ENCODE measurements around the gene CNNM3.

CNNM3 gene

GRCh38 chr2:96869822-96870625 lies 54.0 kb downstream of the CNNM3 start, which contains the start of gene SEMA4C:
SEMA4C (minus strand) TSS chr2:96870080; CDS start chr2:96867886, 2,194 bp downstream.
- peaks cover 26% of the 10 kb centered on the region for H3K36me3 ChIP-seq (ENCODE audit: insufficient read depth, low read length)
- peak within 1 kb of the TSS; percentile 97 for H3K27ac ChIP-seq (ENCODE audit: low read depth, low read length)
- H3K9ac ChIP-seq (ENCODE audit: low read depth, low read length): peak within 1 kb of the TSS; percentile 99
- H3K4me1 ChIP-seq (ENCODE audit: insufficient read depth, low read length): peaks cover 36% of the 10 kb centered on the region
- H3K27me3 ChIP-seq (ENCODE audit: insufficient read depth, low read length): peaks cover 5% of the 10 kb centered on the region; the same call in 1 of the 2 replicates
- peak within 1 kb of the TSS; percentile 96 for H3K4me3 ChIP-seq (ENCODE audit: low read length)
- WGBS: under 1% methylated on average over 93 of the region's 93 CpGs
- no peaks in the 10 kb centered on the region for H3K9me3 ChIP-seq (ENCODE audit: insufficient read depth, low read depth, low read length)

- 41% methylated on average over 13 of the region's 13 CpGs for WGBS
Observed at GRCh38 chr2:96870626-96871255, 54.7 kb downstream of the CNNM3 start.

GRCh38 chr2:96872591-96873349 lies 56.7 kb downstream of the CNNM3 start:
- Histone ChIP-seq H3K36me3 (ENCODE audit: insufficient read depth, low read length) (no peaks in the 10 kb centered on the region), H3K9ac (ENCODE audit: low read depth, low read length) (no peak overlapping the region), H3K4me1 (ENCODE audit: insufficient read depth, low read length) (peaks cover 53% of the 10 kb centered on the region), H3K27ac (ENCODE audit: low read depth, low read length) (no peak overlapping the region), H3K4me3 (ENCODE audit: low read length) (no peak overlapping the region), H3K27me3 (ENCODE audit: insufficient read depth, low read length) (peaks cover 5% of the 10 kb centered on the region; the same call in 1 of the 2 replicates), H3K9me3 (ENCODE audit: insufficient read depth, low read depth, low read length) (no peaks in the 10 kb centered on the region)
- WGBS: 70% methylated on average over 14 of the region's 14 CpGs

More at GRCh38 chr2:96870626-96871255, 54.7 kb downstream of the CNNM3 start:
- Histone ChIP-seq H3K4me1 (ENCODE audit: insufficient read depth, low read length) (peaks cover 43% of the 10 kb centered on the region), H3K9me3 (ENCODE audit: insufficient read depth, low read depth, low read length) (no peaks in the 10 kb centered on the region), H3K9ac (ENCODE audit: low read depth, low read length) (peak overlapping the region; percentile 18), H3K27ac (ENCODE audit: low read depth, low read length) (no peak overlapping the region), H3K4me3 (ENCODE audit: low read length) (peak overlapping the region; percentile 96), H3K27me3 (ENCODE audit: insufficient read depth, low read length) (peaks cover 5% of the 10 kb centered on the region; the same call in 1 of the 2 replicates), H3K36me3 (ENCODE audit: insufficient read depth, low read length) (peaks cover 19% of the 10 kb centered on the region)

GRCh38 chr2:96873651-96874096 lies 57.6 kb downstream of the CNNM3 start:
- Histone ChIP-seq H3K4me1 (ENCODE audit: insufficient read depth, low read length) (peaks cover 52% of the 10 kb centered on the region), H3K9me3 (ENCODE audit: insufficient read depth, low read depth, low read length) (no peaks in the 10 kb centered on the region), H3K4me3 (ENCODE audit: low read length) (no peak overlapping the region), H3K27ac (ENCODE audit: low read depth, low read length) (no peak overlapping the region), H3K27me3 (ENCODE audit: insufficient read depth, low read length) (peaks cover 5% of the 10 kb centered on the region; the same call in 1 of the 2 replicates), H3K36me3 (ENCODE audit: insufficient read depth, low read length) (no peaks in the 10 kb centered on the region), H3K9ac (ENCODE audit: low read depth, low read length) (no peak overlapping the region)
- 69% methylated on average over 8 of the region's 8 CpGs for WGBS

GRCh38 chr2:96874198-96874831 lies 58.2 kb downstream of the CNNM3 start:
- WGBS: 69% methylated on average over 18 of the region's 18 CpGs
- H3K4me3 ChIP-seq (ENCODE audit: low read length): no peak overlapping the region

GRCh38 chr2:96875498-96876268 lies 59.6 kb downstream of the CNNM3 start:
- H3K9ac ChIP-seq (ENCODE audit: low read depth, low read length): no peak overlapping the region
- peaks cover 54% of the 10 kb centered on the region for H3K4me1 ChIP-seq (ENCODE audit: insufficient read depth, low read length)
- no peak overlapping the region for H3K4me3 ChIP-seq (ENCODE audit: low read length)
- H3K9me3 ChIP-seq (ENCODE audit: insufficient read depth, low read depth, low read length): no peaks in the 10 kb centered on the region
- H3K27me3 ChIP-seq (ENCODE audit: insufficient read depth, low read length): peaks cover 2% of the 10 kb centered on the region; the same call in 1 of the 2 replicates
- 0 out of 2 replicates have a peak overlapping the region, but pooled peaks have one; percentile 59 for H3K27ac ChIP-seq (ENCODE audit: low read depth, low read length)
- 44% methylated on average over 14 of the region's 14 CpGs for WGBS
- no peaks in the 10 kb centered on the region for H3K36me3 ChIP-seq (ENCODE audit: insufficient read depth, low read length)

More at GRCh38 chr2:96874198-96874831, 58.2 kb downstream of the CNNM3 start:
- Histone ChIP-seq H3K27me3 (ENCODE audit: insufficient read depth, low read length) (peaks cover 5% of the 10 kb centered on the region; the same call in 1 of the 2 replicates), H3K9me3 (ENCODE audit: insufficient read depth, low read depth, low read length) (no peaks in the 10 kb centered on the region), H3K36me3 (ENCODE audit: insufficient read depth, low read length) (no peaks in the 10 kb centered on the region), H3K4me1 (ENCODE audit: insufficient read depth, low read length) (peaks cover 52% of the 10 kb centered on the region), H3K27ac (ENCODE audit: low read depth, low read length) (no peak overlapping the region), H3K9ac (ENCODE audit: low read depth, low read length) (no peak overlapping the region)

GRCh38 chr2:96876269-96877041 lies 60.4 kb downstream of the CNNM3 start:
- Histone ChIP-seq H3K27me3 (ENCODE audit: insufficient read depth, low read length) (no peaks in the 10 kb centered on the region), H3K9me3 (ENCODE audit: insufficient read depth, low read depth, low read length) (no peaks in the 10 kb centered on the region), H3K9ac (ENCODE audit: low read depth, low read length) (no peak overlapping the region), H3K4me1 (ENCODE audit: insufficient read depth, low read length) (peaks cover 54% of the 10 kb centered on the region), H3K4me3 (ENCODE audit: low read length) (no peak overlapping the region), H3K36me3 (ENCODE audit: insufficient read depth, low read length) (no peaks in the 10 kb centered on the region), H3K27ac (ENCODE audit: low read depth, low read length) (peak overlapping the region; percentile 59)
- 83% methylated on average over 16 of the region's 16 CpGs for WGBS

GRCh38 chr2:96877042-96877451 lies 61.0 kb downstream of the CNNM3 start:
- Histone ChIP-seq H3K27me3 (ENCODE audit: insufficient read depth, low read length) (no peaks in the 10 kb centered on the region), H3K9me3 (ENCODE audit: insufficient read depth, low read depth, low read length) (no peaks in the 10 kb centered on the region), H3K4me3 (ENCODE audit: low read length) (no peak overlapping the region), H3K9ac (ENCODE audit: low read depth, low read length) (no peak overlapping the region), H3K27ac (ENCODE audit: low read depth, low read length) (no peak overlapping the region), H3K36me3 (ENCODE audit: insufficient read depth, low read length) (no peaks in the 10 kb centered on the region), H3K4me1 (ENCODE audit: insufficient read depth, low read length) (peaks cover 59% of the 10 kb centered on the region)
- WGBS: 87% methylated on average over 5 of the region's 6 CpGs

- Histone ChIP-seq H3K4me3 (ENCODE audit: low read length) (no peak overlapping the region), H3K27me3 (ENCODE audit: insufficient read depth, low read length) (no peaks in the 10 kb centered on the region), H3K27ac (ENCODE audit: low read depth, low read length) (no peak overlapping the region), H3K9ac (ENCODE audit: low read depth, low read length) (no peak overlapping the region), H3K36me3 (ENCODE audit: insufficient read depth, low read length) (no peaks in the 10 kb centered on the region), H3K4me1 (ENCODE audit: insufficient read depth, low read length) (peaks cover 64% of the 10 kb centered on the region), H3K9me3 (ENCODE audit: insufficient read depth, low read depth, low read length) (no peaks in the 10 kb centered on the region)
- 88% methylated on average over 15 of the region's 15 CpGs for WGBS
Observed at GRCh38 chr2:96877631-96878092, 61.6 kb downstream of the CNNM3 start.

Measured in HUES64 (cell line).